CD4-positive, alpha-beta T cell treated with Interleukin-4 for 1 hour (primary cell): Measurements from ENCODE around the gene TCERG1L.
"Not testable (repeated sequence)": the region's sequence is repeated elsewhere in the genome, so short reads cannot be mapped to it uniquely, and the experiment has no call there.

Source experiments
- DNase-seq, 2 donors: peaks; one replicate each; pipeline ENCODE4 v3.0.0-alpha.2; 2020 to 2022

TCERG1L gene

DNA sequence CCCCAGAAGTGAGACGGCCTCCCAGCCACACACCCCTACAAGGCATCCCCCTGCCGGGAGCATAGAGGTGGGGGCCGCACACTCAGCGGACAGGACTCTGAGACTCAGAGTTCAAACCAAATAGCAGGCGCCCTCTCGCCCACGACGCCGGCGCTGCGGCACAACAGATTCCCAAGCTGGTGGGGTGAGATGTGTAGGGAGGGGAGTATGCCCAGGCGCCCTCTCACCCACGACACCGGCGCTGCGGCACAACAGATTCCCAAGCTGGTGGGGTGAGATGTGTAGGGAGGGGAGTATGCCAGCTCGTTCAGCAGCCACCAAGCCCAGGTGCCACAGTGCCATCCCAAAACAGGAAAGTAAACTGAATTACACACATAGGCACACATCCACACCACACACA is 64.7 kb downstream of the TCERG1L start:
- no peak for DNase-seq

- no peak for DNase-seq
Measured at GRCh38 chr10:131246089-131246488, 65.4 kb downstream of the TCERG1L start.

DNA sequence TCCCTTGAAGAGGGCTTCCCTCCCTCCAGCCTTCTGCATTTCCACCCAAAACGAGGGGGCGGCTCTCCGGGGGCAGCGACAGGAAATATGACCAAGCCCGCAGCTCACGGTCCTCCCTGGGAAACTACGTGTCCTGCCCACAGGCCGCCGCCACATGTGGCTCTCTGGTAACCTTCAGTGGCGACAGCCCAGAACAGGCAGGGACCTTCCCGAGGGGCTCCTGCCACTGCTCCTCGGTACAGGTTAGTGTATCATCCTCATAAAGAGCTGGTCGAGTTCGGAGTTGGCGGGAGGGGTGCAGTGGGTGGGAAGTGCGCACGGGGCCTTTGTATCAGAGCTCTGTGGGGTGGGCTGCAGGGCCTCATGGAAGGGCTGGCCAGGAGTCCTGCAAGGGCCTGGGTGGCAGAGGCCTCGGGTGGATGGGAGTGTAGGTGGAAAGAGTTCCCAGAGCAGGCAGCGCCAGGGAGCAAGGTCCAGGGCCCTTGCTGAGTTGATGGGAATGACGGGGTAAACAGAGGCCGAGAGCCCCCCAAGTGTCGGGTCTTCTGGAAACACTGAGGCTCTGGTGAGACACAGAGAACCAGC is 66.0 kb downstream of the TCERG1L start:
- DNase-seq: no peak

DNA sequence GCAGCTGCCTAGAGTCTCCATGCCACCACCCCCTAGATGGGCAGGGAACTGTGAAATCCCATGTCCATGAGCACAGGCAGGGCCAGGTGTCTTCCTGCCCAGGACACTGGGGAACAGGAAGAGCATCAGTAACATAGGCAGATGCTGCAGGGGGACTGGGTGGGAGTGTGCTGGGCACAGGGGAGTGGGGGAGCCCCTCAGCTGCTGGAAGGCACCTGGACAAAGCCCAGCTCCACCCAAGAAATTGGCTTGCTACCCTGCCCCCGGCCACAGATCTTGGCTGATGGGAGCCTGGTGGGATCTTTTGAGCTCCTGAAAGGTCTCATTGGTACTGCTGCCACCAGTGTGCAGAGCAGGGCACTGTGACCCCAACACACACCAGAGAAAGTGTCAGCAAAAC is 66.7 kb downstream of the TCERG1L start:
- DNase-seq: no peak

DNA sequence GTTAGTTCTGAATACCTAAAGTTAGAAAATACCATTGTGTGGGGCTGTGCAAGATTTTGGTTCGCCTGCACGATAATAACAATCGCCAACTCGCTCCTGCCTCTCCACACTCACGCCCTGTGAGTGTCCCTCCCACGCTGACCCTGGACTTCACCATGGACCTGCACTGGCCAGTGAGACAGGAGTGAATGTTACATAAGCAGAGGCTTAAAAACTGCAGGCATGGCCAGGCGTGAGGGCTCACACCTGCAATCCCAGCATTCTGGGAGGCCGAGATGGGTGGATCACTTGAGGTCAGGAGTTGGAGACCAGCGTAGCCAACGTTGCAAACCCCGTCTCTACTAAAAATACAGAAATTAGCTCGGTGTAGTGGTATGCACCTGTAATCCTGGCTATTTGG is 68.4 kb downstream of the TCERG1L start:
- no peak for DNase-seq

GRCh38 chr10:131242007-131242406 is 69.5 kb downstream of the TCERG1L start:
- DNase-seq: no peak

DNA sequence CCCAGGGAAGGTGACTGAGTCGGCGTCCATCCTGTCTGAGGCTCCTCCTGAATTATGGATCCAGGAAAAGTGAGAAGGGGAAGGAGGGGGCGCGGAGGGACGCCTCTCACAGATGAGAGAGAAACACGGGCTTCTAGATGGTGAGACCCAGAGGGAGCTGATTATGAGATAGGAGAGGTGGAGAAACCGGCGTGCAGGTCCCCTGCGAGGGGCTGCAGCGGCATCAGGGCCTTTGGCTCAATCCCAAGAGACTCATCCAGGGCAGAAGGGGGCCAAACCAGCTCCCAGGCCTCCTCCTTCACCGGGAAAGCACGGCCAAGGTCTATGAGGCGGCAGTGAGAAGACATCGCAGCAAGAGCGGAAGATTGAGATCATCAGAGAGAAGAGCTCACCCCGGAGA is 70.8 kb downstream of the TCERG1L start:
- no peak for DNase-seq

DNA sequence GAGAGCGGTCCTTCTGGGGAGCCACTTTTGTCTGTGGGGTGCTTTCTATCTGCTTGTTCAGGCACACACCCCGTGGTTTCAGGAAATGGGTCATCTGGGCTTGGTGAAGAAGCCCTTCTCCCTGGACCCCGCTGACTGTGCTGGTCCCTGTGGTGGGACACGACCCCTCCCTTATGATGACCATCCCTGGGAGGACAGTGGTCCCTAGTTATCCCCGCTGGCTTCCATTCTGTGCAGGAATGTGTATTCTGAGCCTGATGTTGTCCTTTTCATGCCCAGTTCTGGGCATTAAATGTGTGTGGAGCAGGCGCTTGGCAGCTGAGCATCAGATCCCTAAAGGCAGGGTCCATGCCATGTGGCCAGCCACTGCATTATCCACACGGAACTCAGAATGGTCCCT is 71.6 kb downstream of the TCERG1L start:
- DNase-seq: no peak

DNA sequence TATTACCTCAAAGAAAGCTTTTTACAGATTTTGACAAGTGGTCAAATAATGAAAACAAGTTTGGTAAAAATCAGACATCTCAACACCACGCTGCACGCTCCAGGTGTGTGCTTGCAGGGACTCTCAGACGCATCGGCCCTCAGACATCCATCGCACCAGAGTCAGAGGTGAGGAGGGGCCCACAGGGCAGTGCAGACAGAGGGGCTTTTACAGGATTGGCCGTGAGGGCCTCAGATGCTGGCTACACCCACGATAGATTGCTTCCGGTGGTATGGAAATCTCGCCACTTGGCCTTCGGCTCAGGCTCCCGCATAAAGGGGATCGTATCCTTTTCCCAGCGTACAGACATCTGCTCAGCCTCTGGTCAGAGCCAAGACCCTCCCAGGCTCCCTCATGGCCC is 72.1 kb downstream of the TCERG1L start:
- DNase-seq: no peak

DNA sequence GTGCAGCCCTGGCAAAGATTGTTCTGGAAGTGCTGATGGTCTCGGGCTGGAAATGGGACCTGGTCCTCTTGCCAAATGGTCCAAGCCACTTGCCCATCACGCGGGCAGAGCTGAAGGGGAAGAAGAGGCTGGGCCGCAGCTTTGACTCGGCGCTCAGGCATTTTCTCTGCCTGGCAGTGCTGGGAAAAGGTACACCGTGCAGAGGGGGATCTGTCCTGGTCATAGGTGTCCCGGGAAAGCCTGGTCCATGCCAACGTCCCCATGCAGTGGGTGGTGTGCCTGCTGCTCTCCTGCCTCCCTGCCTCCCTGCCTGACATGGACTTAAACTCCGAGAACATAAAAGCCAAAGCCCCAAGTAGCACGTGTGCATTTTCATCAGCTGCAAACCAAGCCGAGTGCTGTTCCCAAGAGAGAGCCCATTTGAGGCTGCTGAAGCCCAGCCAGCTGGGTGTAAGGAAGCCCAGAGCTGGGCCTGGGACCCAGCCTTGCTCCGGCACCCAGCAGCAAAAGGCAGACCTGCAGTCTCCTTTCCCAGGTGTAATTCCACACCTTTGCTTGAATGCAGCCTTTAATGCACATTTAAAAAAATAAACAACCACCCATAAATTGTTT is 72.7 kb downstream of the TCERG1L start:
- DNase-seq: no peak

DNA sequence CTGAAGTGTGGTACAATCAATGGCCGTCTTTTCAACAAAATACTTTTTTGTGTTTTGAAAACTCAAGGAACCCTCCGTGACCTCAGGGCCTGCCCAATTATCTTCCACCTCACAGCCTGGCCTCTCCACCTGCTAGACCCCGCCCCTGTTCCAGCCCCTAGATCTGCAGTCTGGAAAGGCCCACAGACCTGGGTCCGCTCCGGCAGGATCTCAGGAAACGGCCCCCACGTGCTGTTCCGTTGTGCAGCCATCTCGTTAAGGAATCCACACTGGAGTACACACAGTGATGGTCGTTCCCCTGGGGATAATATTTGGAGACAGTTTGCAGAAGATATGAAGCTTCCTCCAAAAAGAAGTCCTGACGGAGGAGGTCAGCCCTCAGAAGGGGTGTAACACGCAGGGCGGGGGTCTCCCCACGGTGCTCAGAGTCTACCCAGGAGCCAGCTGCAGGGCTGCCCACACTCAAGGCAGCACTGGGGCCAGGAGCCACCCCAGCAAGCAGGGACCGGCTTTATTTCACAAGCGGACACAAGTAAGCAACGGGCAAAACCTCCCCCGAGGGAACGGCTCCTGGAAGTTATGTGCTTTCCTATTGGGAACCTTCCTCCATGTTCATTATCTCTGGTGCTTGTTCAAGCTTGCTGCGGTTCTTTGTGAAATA is 73.4 kb downstream of the TCERG1L start:
- no peak for DNase-seq

DNA sequence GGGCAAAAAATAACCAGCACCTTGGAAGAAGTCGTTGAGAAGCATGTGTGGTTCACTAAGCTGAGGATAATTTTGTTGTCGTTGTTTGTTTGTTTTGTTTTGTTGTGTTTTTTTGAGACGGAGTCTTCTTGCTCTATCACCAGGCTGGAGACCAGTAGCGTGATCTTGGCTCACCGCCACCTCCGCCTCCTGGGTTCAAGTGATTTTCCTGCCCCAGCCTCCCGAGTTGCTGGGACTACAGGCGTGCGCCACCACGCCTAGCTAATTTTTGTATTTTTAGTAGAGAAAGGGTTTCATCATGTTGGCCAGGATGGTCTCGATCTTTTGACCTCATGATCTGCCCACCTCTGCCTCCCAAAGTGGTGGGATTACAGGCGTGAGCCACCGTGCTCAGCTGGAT is 76.9 kb downstream of the TCERG1L start:
- DNase-seq: not testable (repeated sequence)

DNA sequence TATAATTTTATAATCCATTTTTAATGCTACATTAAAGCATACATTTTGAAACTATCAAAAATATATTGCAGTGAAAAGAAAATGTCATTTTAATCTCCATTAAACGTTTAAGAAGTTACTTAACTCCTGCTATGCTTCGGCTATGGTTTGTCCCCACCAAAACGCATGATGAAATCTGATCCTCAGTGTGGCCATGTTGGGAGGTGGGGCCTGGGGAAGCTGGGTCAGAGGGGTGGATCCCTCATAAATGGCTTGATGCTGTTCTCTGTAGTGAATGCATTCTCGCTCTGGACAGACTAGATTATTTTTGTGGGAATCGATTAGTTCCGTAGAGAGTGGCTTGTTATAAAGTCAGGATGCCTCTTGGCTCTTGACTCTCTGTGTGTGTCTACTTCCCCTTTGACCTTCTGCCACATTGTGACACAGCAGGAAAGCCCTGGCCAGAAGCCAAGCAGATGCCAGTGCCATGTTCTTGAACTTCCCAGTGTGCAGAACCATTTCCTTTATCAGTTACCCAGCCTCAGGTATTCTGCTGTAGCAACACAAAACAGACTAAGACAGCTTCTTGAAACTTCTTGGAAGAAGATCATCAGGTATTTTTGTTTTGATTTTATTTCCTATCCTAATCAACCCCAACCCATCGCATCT is 77.8 kb downstream of the TCERG1L start:
- DNase-seq: no peak

DNA sequence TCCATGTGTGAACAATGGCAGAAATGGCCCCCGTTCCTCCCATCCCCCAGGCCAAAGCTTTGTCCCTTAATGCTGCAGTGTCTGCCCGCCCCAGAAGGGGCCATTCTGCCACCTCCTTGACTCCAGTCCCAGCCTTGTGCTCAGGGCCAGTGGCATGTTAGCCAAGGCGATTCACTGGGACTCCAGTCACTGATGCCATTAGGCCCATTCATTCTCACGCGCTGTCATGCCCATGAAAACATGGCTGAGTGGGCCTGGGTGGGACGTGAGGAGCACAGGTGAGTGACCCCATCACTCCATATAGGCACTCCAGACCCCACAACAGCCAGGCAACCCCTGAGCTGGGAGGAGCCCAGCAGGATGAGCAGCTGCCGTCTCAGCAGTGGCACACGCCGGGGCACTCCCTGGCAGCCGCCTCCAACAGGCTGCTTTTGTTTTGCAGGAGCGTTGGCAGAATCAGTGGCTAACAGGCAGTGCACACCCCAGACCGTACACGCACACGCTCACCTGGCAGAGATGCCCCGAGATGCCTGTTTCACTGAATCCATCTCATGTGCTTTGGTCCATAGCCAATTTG is 79.5 kb downstream of the TCERG1L start:
- no peak for DNase-seq

- no peak for DNase-seq
Measured at GRCh38 chr10:131231323-131231964, 80.1 kb downstream of the TCERG1L start.

DNA sequence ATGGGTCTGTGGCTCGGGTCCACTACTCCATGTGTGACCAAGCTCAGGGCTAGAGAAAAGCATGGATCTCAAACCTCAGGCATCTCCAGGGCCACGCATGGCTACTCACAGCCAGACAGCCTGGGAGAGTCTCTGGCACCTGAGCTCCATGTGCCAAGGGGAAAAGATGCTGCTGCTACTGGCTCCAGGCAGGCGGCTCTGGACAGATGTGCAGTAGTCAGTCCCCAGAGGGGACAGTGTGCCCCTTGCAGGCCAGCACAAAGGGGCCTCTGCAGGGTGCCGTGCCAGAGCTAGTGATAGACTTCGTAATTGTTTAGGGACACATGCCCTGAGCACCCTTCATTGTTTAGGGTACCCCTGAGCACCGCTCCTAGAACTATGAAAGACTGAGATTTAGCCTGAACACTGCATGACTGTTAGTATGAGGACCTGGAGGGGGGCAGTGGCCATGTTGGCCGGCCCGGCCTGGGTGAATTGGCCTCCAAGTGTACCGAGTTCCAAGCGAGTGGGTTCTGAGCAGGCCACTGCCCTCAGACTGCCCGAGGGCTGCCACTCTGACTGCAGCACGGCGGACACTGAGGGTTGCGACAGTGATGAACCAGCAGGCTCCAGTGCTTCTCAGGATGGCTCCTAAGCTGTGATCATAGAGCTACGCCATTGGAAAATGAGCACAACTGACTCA is 80.7 kb downstream of the TCERG1L start:
- DNase-seq: no peak

- DNase-seq: no peak
Measured at GRCh38 chr10:131230166-131230565, 81.4 kb downstream of the TCERG1L start.

- DNase-seq: no peak
Measured at GRCh38 chr10:131227163-131227740, 84.3 kb downstream of the TCERG1L start.

DNA sequence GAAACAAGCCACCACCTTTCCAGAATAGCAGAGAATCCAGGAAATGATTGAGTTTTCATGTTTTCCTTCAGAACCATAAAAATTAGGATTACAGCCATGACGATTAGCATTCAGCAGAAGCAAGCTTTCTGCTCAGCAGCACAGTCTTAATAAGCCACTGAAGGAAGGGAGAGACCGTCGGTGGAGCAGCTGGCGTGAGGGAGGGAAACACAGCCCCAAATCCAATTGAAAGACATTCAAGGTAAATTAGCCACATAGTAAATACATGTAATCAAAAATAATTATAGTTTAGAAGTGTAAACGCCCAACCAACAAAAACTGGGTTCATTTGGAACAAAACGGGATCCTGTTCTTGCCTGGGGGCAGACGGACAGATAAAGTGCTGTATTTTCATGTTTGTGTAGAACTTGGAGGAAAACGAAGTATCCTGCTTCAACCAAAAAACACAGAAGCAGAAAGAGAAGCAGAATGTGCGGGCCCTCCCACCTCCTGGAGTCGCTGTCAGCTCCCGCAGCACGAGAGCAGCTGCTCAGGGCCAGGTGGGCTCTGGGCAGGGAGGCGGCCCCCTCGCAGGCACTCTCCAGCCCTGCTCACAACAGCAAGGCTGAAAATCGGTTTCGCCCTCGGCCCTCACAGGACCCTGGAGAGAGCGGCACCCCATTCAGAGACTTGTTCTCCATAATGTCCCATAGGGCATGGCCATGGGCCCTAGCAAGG is 84.9 kb downstream of the TCERG1L start:
- no peak for DNase-seq

- no peak for DNase-seq
Measured at GRCh38 chr10:131224106-131224505, 87.4 kb downstream of the TCERG1L start.

DNA sequence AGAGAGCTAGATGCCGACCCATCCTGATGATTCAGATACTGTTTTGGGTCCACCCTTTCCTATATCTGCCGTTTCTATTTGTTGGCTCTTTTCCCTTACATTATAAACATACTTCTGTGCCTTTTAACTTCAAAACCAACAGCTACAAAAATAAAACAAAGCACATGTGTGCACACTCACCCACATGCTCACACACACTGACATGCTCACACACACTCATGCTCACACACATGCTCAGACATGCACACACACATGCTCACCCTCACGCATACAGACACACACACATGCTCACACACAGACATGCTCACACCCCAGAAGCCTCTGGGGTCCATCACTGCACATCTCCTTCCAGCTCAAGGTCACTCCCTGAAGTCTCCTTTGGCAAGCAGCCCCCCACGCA is 88.1 kb downstream of the TCERG1L start:
- no peak for DNase-seq

DNA sequence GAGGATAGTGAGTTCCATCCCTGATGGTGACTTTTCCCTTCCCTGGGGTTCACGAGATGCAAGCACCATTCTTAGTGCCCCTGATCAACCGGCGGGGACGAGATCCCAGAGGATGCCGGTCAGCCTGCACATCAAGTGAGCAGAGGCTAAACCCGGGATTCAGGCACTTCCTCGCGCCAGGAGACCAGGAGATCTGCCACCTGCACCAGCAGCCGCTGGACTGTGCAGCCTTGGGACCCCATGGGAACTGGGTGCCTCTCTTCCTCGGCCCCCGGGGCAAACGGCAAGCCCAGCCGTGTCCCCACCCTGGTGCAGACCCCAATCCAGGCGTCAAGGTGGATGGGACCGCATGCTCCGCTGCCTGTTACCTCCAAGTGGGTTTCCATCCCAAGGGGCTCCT is 88.5 kb downstream of the TCERG1L start:
- DNase-seq: no peak
